HG03139 (cell line): ENCODE measurements around the gene DRD5.

Experiments
- ATAC-seq: cut with Tn5 transposase; IDR thresholded peaks from one replicate; pipeline ENCODE4 v1.9.1; 2021; ENCODE audit not compliant: unreplicated experiment

The DRD5 gene

GRCh38 chr4:9812501-9813340 lies 31.3 kb downstream of the DRD5 start:
- ATAC-seq, result peak; percentile 83

DNA sequence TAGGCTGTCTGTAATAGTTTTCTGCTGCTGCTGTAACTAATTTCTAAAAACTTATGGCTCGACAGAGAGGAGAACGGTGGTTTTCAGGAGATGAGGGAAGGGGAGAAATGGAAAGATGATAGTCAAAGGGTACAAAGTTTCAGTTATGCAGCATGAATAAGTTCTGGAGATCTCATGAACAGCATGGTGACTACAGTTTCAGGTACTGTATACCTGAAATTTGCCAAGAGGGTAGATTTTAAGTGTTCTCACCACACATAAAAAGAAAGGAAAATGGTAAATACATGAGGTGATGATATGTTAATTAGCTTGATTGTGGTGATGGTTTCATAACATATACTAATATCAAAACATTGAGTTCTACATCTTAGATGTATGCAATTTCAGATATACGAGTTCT lies 34.9 kb downstream of the DRD5 start:
- no peak for ATAC-seq

DNA sequence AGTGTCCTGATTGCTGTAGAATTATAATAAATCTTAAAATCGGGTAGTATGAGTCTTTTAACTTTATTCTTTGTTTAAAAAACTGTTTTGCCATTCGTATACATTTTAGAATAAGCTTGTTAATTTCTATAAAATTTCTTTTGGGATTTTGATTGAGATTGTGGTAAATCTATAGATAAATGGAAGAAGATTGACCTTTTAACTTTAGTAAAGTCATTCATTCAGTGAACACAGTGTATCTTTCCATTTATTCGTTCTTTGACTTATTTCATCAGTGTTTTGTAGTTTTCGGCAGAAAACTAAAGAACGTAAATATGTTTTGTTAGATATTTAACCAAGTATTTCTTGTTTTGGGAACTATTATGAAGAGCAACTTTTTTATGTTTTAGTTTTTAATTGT lies 38.9 kb downstream of the DRD5 start:
- no peak for ATAC-seq

DNA sequence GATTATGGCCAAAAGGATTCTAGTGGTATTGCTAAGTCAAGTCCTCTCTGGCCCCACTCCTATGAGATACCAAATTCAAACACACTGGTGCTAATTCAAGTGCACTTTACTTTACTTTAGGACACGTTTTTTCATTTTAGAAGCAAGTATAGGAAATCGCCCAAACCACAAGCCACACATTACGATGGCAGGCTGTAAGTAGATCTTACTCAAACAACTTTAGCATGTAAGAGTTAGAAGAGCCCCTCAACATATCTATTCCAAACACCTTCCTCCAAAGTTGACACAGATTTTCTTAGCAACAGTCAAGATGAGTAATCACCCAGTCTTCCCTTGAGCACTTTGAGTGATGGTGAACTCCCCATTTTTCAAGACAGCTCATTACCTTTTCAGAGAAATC lies 43.6 kb downstream of the DRD5 start:
- ATAC-seq, result no peak

DNA sequence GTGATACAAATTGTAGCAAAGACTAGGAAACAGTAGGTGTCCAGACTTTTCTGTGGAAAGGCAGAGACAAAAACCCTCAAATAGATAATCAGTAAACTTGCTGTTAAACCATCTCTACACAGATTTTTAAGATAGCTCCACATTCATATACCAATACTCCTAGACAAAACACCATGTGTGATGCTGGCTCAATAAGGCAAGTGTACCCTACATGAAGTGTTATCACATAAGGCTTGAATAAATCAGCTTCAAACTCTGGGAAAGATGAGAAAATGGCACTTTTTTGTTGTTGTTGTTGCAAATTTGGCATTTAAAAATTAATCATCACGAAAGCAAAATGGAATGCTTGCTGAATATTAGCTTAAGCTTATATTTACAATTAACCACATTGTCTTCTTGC lies 45.1 kb downstream of the DRD5 start:
- ATAC-seq, result no peak

- no peak for ATAC-seq
Measured at GRCh38 chr4:9832640-9833039, 51.2 kb downstream of the DRD5 start.

DNA sequence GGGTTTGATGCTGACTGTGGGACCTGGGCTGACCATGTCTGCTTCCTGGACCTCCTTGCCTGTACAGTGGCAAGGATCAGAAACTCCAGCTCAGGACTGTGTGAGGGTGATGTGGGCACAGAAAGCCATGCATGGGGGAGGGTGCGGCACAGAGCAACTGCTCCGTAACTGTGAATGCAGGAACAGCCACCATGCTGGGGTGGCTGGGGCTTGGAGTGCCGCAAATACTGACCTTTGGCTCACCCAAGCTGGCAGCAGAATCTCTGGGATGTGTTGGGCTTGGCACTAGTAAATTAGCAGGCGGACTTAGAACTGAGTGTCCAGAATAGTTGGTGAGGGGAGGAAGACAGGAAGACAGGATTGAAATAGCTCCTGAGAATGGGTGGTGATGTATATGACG lies 52.0 kb downstream of the DRD5 start:
- ATAC-seq, result no peak
